Activated CD4-positive, CD25-positive, alpha-beta regulatory T cell treated with anti-CD3 and anti-CD28 coated beads, Interleukin-2, amount 50 U/mL, for 24 hours (primary cell): ENCODE results near the gene AUP1.

Source experiments
- ATAC-seq, 2 donors: fragments of 150-1000 bp; cut with Tn5 transposase; one replicate each; pipeline ENCODE4 v1.10.0; 2021; ENCODE audit warnings: mild to moderate bottlenecking in 1 of 2, moderate library complexity in 1 of 2

AUP1 gene

DNA sequence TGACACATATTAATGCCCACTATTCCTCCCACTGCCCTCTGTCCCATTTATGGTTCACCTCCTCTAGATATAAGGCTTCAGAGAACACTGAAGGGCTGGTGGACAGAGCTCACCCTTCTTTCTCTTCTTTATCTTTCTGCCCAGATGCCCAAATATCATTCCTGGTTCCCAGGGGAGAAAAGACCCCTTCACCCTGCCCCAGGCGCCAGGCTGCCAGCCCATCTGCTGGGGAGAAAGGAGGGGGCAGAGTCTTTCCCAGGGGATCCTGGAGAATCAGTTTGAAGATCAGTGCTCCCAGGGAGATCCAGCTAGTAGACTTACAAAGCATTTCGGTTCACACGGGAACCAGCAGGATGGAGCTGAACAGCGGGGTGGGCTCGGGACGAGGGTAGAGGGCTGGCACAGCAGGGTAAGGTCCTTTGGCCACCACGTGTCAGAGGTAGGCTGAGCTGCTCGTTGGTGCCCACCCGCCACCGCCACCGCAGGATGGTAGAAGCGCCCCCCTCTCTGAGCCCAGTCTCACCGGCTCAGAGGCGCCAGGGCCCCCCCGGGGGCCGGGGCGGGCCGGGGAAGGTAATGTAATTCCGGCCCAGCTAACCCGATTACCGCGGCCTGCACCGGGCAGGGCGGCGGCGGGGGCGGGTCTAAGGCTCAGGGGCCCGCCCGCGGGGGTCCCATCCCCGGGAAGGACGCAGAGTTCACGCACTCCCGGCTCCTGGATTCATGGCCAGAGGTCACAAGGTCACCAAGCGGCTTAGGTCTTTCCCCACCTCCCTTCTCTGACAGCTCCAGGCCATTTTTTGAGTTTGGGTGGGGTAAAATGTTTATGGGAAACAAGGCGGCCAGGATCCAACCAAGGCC is 16.5 kb downstream of the AUP1 start:
- ATAC-seq: no peak

GRCh38 chr2:74511104-74511989 is 18.2 kb downstream of the AUP1 start:
- ATAC-seq: no peak

DNA sequence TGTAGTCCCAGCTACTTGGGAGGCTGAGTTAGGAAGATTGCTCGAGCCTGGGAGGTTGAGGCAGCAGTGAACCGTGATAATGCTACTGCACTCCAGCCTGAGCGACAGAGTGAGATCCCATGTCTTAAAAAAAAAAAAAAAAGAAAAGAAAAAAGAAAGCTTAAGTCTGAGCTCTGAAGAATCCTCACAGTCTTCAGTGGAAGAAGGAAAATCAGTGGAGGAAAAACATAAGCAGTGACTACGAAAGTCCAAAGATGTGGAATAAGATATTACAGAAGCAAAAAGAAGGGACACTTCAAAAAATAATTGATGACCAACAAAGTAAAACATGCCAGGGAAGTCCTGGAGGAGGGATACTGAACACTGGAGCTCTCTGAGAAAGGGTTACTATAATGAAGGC is 19.2 kb downstream of the AUP1 start:
- no peak for ATAC-seq

DNA sequence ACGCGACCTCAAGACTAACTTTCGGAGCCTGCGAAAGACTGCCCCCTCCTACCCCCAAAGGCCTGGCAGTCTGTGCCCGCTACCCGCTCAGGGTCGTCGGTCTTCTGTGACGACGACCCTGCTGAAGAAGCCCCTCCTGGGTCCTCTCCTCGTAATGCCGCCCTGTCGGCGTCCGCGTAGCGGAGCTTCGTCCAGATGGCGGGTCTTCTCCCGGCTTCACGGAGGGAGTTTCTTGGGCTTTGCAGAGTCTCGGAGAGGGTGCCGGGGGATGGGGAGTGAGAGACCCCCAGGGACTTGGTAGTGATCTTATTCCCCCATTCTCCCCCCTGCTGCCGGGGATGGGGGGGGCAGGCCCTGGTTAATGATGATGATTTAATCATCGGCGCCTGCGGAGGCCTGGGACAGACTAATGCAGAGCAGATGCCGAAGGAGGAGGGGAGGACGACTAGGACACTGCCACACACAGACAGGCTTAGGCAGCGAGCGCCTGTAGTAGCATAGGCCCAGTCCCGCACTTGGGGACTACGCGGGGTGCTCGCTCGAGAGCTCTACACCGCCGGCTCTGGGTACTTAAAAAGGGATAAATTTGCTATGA is 21.5 kb downstream of the AUP1 start:
- ATAC-seq: no peak

DNA sequence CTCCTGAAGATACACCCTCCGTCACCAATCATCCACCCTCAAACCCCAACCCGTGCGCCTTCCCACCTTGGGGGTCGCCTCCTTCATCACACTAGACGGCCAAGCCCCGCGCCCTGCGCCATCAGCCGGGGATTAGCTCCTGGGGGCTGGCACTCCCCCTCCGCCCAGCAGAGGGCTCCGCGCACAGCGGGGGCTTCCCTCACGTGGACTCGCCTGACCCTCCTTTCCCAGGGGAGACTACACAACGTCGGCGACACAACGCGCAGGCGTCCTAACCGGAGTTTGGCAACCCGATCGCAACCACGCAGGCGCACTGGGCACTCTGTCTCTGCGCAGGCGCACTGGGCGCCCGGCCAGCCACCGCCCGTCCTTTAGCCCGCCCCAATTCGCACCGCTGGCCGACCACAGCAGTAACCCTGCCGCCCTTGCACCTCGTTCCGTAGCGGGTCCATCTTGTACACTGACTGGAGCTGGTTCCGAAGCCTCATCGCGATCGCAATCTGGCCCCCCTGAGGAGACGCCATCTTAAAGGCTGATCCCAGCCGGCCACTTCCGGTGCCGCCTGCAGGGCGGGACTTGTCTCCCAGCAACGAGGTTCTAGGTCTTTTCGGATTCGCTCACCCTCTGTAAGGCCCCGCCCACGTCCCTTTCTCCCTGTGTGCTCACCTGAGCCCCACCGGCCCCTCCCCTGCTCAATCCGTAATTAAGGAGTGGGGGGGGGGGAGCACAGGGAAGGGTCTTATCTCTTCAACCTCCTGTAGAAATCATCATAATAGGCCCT is 22.2 kb downstream of the AUP1 start, which contains the start of gene PCGF1:
PCGF1 (minus strand) TSS at position 551 of the 781 bp plus-strand sequence; CDS start at position 524, 27 bp downstream.
- ATAC-seq: peak; percentile 93 to 95

DNA sequence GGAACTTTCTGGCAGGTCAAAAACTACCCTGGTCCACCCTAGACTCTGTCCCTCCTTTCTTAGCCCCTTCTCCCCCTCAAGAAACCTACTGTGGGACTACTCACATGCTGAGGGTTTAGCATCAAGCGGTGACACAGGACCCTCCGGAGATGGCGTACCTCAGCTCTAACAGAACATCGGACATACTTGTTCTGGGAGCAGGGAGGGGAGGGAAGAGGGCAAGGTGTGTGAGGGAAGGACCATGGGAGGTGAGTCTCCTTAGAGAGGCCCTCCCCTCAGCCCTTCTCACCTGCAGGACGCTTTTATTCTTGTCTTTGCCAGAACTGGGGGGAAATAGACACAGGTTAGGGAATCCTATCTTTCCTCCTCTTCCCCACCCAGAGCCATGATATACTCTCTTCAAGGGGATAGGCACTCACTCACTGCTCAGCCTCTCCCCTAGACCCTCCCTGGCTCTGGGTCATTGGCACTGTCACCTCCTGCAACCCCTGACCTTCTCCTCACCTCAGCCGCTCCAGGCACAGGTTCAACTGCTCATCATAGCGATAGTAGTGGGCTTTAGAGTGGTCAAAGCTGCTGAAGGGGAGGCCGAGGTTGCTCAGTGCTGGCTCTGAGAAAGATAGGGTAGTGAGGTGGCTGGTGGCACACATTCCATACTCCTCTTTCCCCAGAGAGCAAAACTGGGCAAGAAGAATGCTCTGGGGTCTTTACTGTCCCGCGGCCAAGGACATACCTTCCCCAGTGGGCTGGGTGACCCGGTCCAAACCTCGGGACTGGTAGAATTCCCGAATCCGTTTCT is 23.9 kb downstream of the AUP1 start:
- ATAC-seq: no peak

- no peak for ATAC-seq
Observed at GRCh38 chr2:74504591-74504990, 24.9 kb downstream of the AUP1 start.

DNA sequence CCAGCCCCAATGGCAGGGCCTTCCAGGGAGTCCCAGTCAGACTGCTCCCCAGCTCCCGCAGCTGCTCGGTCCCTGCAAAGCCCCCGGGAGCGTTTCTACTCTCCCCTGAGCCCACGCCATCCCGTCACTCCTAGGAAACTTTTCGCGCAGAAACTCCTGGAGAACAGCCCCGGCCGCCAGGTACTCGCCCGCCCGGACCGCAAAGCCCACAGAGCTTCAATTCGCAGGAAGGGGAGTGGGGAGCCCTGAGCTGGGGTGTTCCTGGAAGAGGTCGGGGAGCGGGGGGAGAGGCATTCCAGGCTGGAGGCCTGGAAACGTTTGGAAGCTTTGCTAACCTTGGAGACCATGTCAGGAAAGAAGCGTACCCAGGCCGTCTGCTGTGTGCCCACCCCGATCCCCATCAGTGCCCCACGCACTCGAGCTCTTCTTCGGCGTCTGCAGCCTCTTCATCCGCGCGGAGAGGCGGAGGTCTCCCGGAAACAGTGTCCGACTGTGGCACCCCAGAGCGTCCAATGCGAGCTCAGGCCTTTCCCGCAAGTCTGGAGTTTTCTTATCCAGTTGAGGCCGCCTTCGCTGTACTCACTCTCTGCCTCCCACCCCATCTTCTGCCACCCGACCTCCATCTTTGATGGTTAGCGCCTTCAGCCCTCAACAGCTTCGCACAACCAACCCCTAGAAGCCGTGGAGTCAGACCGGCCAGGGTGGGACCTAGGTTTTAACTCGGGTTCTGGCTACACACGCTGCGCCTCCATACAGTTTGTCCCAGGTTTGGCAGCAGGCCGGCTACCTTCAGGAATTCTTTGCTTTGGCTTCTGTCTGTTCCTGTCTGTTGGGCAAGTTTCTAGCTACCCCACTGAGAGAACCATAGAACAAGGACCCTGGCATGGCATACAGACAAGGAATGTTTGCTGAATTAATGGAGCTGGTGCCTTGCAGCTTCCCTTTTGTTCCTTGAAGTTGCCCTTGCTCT is 25.7 kb downstream of the AUP1 start:
- no peak for ATAC-seq

- peak; percentile 17 to 26 for ATAC-seq
Observed at GRCh38 chr2:74502720-74503505, 26.6 kb downstream of the AUP1 start.

- no peak for ATAC-seq
Observed at GRCh38 chr2:74502147-74502719, 27.3 kb downstream of the AUP1 start.

DNA sequence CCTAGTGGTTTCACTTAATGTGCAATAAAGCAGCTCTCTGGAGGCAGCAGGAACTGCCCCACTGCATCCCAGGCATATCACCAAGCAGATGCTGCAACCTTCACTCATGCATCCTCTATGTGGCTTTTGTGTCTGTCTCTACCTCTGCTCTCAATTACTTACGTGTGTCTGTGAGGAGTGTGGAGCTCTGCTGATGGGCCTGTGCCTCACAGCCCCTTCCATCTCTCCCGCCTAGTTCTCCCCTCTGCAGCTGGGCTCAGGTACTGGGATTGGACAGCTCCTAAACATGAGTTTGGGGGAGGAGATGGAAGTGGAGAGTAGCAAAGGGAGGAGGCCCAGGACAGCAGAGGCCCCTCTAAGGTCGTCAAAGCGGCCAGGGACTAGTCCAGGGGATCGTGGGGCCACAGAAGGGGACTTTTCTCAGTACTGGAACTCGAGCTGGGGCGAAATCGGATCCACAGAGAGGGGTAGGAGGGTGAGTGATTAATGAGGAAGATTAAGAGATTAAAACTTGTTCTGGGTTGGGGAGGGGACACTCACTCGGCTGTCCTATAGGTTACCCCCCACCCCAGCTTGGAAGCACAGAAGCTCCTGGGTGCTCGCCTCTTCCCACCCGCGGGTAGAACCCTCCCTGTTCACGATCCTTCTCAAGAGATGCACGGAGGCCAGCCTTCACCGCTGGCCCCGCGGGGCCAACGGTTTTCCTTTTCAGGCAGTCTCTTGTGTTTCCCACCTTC is 28.0 kb downstream of the AUP1 start:
- no peak for ATAC-seq

- no peak for ATAC-seq
Observed at GRCh38 chr2:74500578-74500946, 28.9 kb downstream of the AUP1 start.

GRCh38 chr2:74499940-74500577 is 29.4 kb downstream of the AUP1 start:
- ATAC-seq: no peak

- ATAC-seq: peak; percentile 22 to 23
Observed at GRCh38 chr2:74499267-74499939, 30.1 kb downstream of the AUP1 start, which contains the start of gene LBX2. Gene LBX2 (minus strand): TSS chr2:74499603. CDS start chr2:74499537, 66 bp downstream.

- ATAC-seq: peak; percentile 59 to 72
Observed at GRCh38 chr2:74498500-74499266, 30.8 kb downstream of the AUP1 start.
